Keratinocyte (primary cell): ENCODE results near the gene SORBS1. TPM values are rescaled to one million over a fixed set of nuclear protein-coding genes. Genes with fewer than 3 reads are reported as not detected.
A peak's percentile ranks its signal among the peaks of the same experiment; 100 is the strongest.

Experiments
- DNase-seq: peaks from one replicate; pipeline ENCODE4 v3.0.0-alpha.2; 2011; ENCODE audit warnings: low read depth, missing footprints, low spot score
- FAIRE-seq: peaks from 2 replicates; lab custom pipeline; 2011; peaks lifted over from hg19 to GRCh38; lab: Jason Lieb, UNC
- H2AFZ ChIP-seq: 2 replicates; pipeline ENCODE4 v1.6.0; 2012; ENCODE audit warnings: low read length, control low read depth, inconsistent platforms; ENCODE audit not compliant: control insufficient read depth
- H3K27ac ChIP-seq: 2 replicates; pipeline ENCODE4 v1.5.1; 2011; ENCODE audit warnings: low read length; ENCODE audit not compliant: control insufficient read depth, insufficient read depth
- H3K27me3 ChIP-seq: 3 replicates; pipeline ENCODE4 v1.6.0; 2011; ENCODE audit warnings: low read length; ENCODE audit not compliant: control insufficient read depth, insufficient read depth; ENCODE audit errors: extremely low read depth
- H3K36me3 ChIP-seq, 2 experiments: 2 replicates in 1 of 2; 3 replicates in 1 of 2; pipeline ENCODE4 v1.5.1; 2011; ENCODE audit warnings: low read length in 2 of 2, mild to moderate bottlenecking in 1 of 2; ENCODE audit not compliant: control insufficient read depth in 2 of 2, insufficient read depth in 2 of 2; ENCODE audit errors: extremely low read depth in 1 of 2
- H3K4me1 ChIP-seq: 3 replicates; pipeline ENCODE4 v1.5.1; 2011; ENCODE audit warnings: low read length; ENCODE audit not compliant: control insufficient read depth, insufficient read depth; ENCODE audit errors: extremely low read depth
- H3K4me2 ChIP-seq: 3 replicates; pipeline ENCODE4 v1.6.0; 2011; ENCODE audit warnings: low read depth, low read length; ENCODE audit not compliant: control insufficient read depth, insufficient read depth; ENCODE audit errors: extremely low read depth
- H3K4me3 ChIP-seq, 3 experiments: fragments of 200-600 bp in 1 of 3; sonication (generic) in 1 of 3; 2 replicates in 2 of 3; 3 replicates in 1 of 3; pipeline ENCODE4 v1.5.1; 2011 to 2016; ENCODE audit warnings: low read length in 3 of 3, mild to moderate bottlenecking in 3 of 3, control low read depth in 2 of 3, inconsistent platforms in 1 of 3, low read depth in 1 of 3, mixed read lengths in 1 of 3, mixed run types in 1 of 3, moderate library complexity in 1 of 3; ENCODE audit not compliant: control insufficient read depth in 2 of 3, insufficient read depth in 2 of 3; ENCODE audit errors: extremely low read depth in 1 of 3
- H3K79me2 ChIP-seq: 2 replicates; pipeline ENCODE4 v1.6.0; 2012; ENCODE audit warnings: low read length; ENCODE audit not compliant: control insufficient read depth, insufficient read depth
- H3K9ac ChIP-seq: 3 replicates; pipeline ENCODE4 v1.6.0; 2011; ENCODE audit warnings: low read length; ENCODE audit not compliant: control insufficient read depth, insufficient read depth; ENCODE audit errors: extremely low read depth
- H3K9me1 ChIP-seq: 3 replicates; pipeline ENCODE4 v1.6.0; 2011; ENCODE audit warnings: low read length; ENCODE audit not compliant: control insufficient read depth, insufficient read depth; ENCODE audit errors: extremely low read depth
- H3K9me3 ChIP-seq: 2 replicates; pipeline ENCODE4 v1.5.1; 2012; ENCODE audit warnings: low read depth, low read length; ENCODE audit not compliant: control insufficient read depth
- H4K20me1 ChIP-seq: 3 replicates; pipeline ENCODE4 v1.6.0; 2011; ENCODE audit warnings: low read length; ENCODE audit not compliant: control insufficient read depth, insufficient read depth; ENCODE audit errors: extremely low read depth
- EZH2 ChIP-seq: IDR thresholded peaks from one replicate; pipeline ENCODE4 v1.6.1; 2012; ENCODE audit warnings: inconsistent platforms, mild to moderate bottlenecking, low read length, moderate library complexity
- dilution Hi-C: fragments of 300-500 bp; cut with MboI; formaldehyde crosslinking; loops from one replicate; pipeline ENCODE4 v1.7.0; 2020; ENCODE audit warnings: low sequenced_read_pairs; ENCODE audit not compliant: extremely low pct_ligation_motif_present
- polyA plus RNA-seq, 5 experiments: library from polyadenylated mRNA; depleted of rRNA in 3 of 5; stranded (reverse) in 3 of 5; stranded (forward) in 1 of 5; unstranded in 1 of 5; fragments of >200 nt; gene quantifications; 1 replicate in 1 of 5; 2 replicates in 3 of 5; 3 replicates in 1 of 5; pipeline versions ENCODE4 v1.2.1 to v1.2.3, GENCODE V29; 2011 to 2012; ENCODE audit warnings: missing spikeins in 2 of 5, low read depth in 1 of 5, low replicate concordance in 1 of 5
- TF ChIP-seq, protein P1 (sequence below), 3 experiments: IDR thresholded peaks in 1 of 3; conservative IDR thresholded peaks in 1 of 3; optimal IDR thresholded peaks in 1 of 3; 2 replicates in 2 of 3; 3 replicates in 1 of 3; pipeline versions ENCODE3 to v1.5.1; 2011; ENCODE audit warnings: low read length in 3 of 3, mild to moderate bottlenecking in 3 of 3, moderate library complexity in 2 of 3, control low read depth in 1 of 3, inconsistent platforms in 1 of 3; ENCODE audit not compliant: insufficient read depth in 2 of 3; ENCODE audit errors: extremely low read depth in 1 of 3

Gene SORBS1
- polyA plus RNA-seq, 1 donor (not counting 4 experiments of a cell fraction or from before 2014, with no cell fraction given): 0.42 TPM

DNA sequence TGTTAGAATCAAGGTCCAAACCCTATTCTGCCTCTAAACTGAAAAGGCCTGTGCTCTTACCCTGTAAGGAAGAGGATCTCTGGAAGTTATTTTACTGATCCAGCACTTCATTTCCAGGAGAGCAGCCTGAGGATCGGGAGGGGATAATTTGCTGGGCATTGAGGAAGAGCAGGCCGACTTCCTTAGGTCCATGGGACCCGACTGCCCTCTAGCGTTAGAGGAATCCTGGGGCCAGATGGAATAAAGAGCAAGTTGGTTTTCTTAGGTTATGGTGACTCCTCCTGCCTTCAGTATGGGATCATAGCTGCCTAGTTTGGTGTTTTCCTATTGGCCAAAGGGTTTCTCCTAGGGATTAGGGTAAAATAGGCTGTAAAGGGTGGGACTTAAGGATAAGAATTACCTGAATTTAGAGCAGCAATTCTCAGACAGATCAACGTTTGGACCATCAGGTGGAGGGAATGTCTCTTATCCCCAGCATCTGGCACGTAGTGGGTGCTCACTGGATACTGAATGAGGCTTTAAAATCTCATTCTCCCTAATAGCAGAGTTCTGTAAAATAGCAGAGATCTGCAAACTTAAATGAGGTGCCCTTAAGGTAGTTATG is 40.0 kb upstream of the SORBS1 start:
- Histone ChIP-seq H3K27ac (no peak overlapping the region), H3K4me3 (no peak overlapping the region), H3K9ac (no peak overlapping the region), H4K20me1 (no peaks in the 10 kb centered on the region), H3K4me2 (no peak overlapping the region), H3K27me3 (no peaks in the 10 kb centered on the region), H3K9me1 (no peaks in the 10 kb centered on the region), H3K36me3 (peaks cover 0 to 9% of the 10 kb centered on the region in 2 experiments), H3K4me1 (no peaks in the 10 kb centered on the region), H3K9me3 (no peaks in the 10 kb centered on the region), H2AFZ (no peak overlapping the region), H3K79me2 (no peaks in the 10 kb centered on the region)
- TF ChIP-seq, protein P1, sequence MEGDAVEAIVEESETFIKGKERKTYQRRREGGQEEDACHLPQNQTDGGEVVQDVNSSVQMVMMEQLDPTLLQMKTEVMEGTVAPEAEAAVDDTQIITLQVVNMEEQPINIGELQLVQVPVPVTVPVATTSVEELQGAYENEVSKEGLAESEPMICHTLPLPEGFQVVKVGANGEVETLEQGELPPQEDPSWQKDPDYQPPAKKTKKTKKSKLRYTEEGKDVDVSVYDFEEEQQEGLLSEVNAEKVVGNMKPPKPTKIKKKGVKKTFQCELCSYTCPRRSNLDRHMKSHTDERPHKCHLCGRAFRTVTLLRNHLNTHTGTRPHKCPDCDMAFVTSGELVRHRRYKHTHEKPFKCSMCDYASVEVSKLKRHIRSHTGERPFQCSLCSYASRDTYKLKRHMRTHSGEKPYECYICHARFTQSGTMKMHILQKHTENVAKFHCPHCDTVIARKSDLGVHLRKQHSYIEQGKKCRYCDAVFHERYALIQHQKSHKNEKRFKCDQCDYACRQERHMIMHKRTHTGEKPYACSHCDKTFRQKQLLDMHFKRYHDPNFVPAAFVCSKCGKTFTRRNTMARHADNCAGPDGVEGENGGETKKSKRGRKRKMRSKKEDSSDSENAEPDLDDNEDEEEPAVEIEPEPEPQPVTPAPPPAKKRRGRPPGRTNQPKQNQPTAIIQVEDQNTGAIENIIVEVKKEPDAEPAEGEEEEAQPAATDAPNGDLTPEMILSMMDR (optimal IDR thresholded peaks at IDR 0.05 in 1 of 3, IDR thresholded peaks at IDR 0.05 in 1 of 3, conservative IDR thresholded peaks at IDR 0.05 in 1 of 3; ENCODE audit: extremely low read depth in 1 of 3, insufficient read depth in 2 of 3, low read length in 3 of 3): peak; percentile 95 to 98 (median 97)
- TF ChIP-seq EZH2: no peak
- dilution Hi-C loops: loop anchor here (25.0 kb wide), 1 partner anchor 164 kb away; no protein-coding TSS in a partner anchor
- DNase-seq (peak; percentile 67), FAIRE-seq (peak; percentile 61)

DNA sequence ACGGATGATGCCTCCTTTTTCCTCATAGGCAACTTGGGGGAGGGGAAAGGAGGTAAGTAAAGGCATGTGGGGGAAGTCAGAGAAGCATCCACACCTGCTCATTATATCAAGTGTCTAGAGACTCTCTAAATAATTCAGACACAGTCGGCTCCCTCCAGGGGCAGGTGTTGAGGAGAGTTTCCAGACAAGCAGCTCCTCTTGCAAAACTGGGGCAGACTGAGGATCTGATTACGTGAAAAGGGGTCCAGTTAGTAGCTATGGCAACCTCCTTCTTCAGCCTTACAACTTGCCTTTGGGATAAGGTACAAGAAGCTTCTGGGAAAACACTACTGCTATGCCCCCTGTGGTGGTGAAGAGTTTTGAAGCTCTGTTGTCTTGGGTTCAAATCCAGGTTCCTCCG is 39.0 kb upstream of the SORBS1 start:
- no peak overlapping the region for H3K9ac ChIP-seq
- no peak for DNase-seq
- H4K20me1 ChIP-seq: no peaks in the 10 kb centered on the region
- no peaks in the 10 kb centered on the region for H3K36me3 ChIP-seq
- dilution Hi-C loops: loop anchor here (25.0 kb wide), 1 partner anchor 163 kb away; no protein-coding TSS in a partner anchor
- FAIRE-seq: no peak
- no peak overlapping the region for H3K4me3 ChIP-seq
- TF ChIP-seq, protein P1 (optimal IDR thresholded peaks at IDR 0.05 in 1 of 3, IDR thresholded peaks at IDR 0.05 in 1 of 3, conservative IDR thresholded peaks at IDR 0.05 in 1 of 3; ENCODE audit: extremely low read depth in 1 of 3, insufficient read depth in 2 of 3, low read length in 3 of 3): no peak
- no peak for TF ChIP-seq EZH2
- H3K9me3 ChIP-seq: no peaks in the 10 kb centered on the region
- H3K4me2 ChIP-seq: no peak overlapping the region
- no peaks in the 10 kb centered on the region for H3K9me1 ChIP-seq
- H3K27ac ChIP-seq: no peak overlapping the region
- H3K4me1 ChIP-seq: no peaks in the 10 kb centered on the region
- no peaks in the 10 kb centered on the region for H3K27me3 ChIP-seq
- H2AFZ ChIP-seq: no peak overlapping the region
- H3K79me2 ChIP-seq: no peaks in the 10 kb centered on the region
